ENCODE measurements around the gene CORO2A. TPM values are rescaled to one million over a fixed set of nuclear protein-coding genes. Genes with fewer than 3 reads are reported as not detected.
"Not testable (repeated sequence)": the region's sequence is repeated elsewhere in the genome, so short reads cannot be mapped to it uniquely, and the experiment has no call there.

The CORO2A gene
- total and polyA plus RNA-seq, 11 donors = 0.09 to 2.2 (median 0.22) TPM

DNA sequence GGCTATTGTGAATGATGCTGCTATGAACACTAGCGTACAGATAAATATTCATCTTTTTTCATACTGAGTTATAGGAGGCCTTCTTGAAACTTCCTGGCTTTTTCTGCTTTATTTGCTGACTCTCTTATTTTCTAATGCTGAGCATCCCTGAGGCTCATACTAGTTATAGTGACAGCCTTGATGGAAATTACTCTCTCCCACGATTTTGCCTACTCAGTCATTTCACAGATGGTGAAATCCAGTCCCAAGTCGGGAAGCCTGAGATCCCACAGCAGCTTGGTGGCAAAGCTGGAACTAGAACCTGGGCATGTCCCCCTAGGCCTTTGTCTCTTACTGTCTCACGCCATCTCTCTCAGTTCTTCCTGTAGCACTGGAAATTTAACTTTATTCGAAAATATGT is 113.5 kb downstream of the CORO2A start:
- peaks cover 0 to 45% (median 6%) of the 10 kb centered on the region in 12 donors for H3K4me1 ChIP-seq
- H3K9me3 ChIP-seq = no peaks in the 10 kb centered on the region
- WGBS, 4 donors = 81 to 88% (median 86%) methylated on average over 5 of the region's 5 CpGs
- DNase-seq (no peak), ATAC-seq (no peak)
- H3K27me3 ChIP-seq = no peaks in the 10 kb centered on the region
- H3K4me3 ChIP-seq = no peak overlapping the region
- H3K36me3 ChIP-seq = peaks cover 0 to 73% (median 58%) of the 10 kb centered on the region in 9 donors
- TF ChIP-seq POLR2A (IDR thresholded peaks at IDR 0.05) (no peak), CTCF (IDR thresholded peaks at IDR 0.05) (no peak)
- intact Hi-C loops (cut with DNase I) = loop anchor here in 5 of 10 donors (5.0 to 10.0 kb wide), 4 partner anchors 126 to 183 kb away; partner anchors contain the start of gene TBC1D2 (in 1 of the 5)
- no peak overlapping the region for H3K27ac ChIP-seq

- H3K4me3 ChIP-seq, H3K9me3 ChIP-seq, DNase-seq, H3K27me3 ChIP-seq, ATAC-seq, H3K27ac ChIP-seq: not testable (repeated sequence)
- intact Hi-C loops (cut with DNase I) = loop anchor here in 5 of 10 donors (5.0 to 10.0 kb wide), 4 partner anchors 128 to 186 kb away; partner anchors contain the start of gene TBC1D2 (in 1 of the 5)
- 88 to 95% (median 92%) methylated on average over 8 of the region's 8 CpGs for WGBS, 4 donors
- H3K4me1 ChIP-seq = peaks cover 0 to 25% (median 6%) of the 10 kb centered on the region in 12 donors
- H3K36me3 ChIP-seq = peaks cover 0 to 50% (median 39%) of the 10 kb centered on the region in 9 donors
These were observed 115.9 kb downstream of the CORO2A start for GRCh38 chr9:98076514-98076890.

DNA sequence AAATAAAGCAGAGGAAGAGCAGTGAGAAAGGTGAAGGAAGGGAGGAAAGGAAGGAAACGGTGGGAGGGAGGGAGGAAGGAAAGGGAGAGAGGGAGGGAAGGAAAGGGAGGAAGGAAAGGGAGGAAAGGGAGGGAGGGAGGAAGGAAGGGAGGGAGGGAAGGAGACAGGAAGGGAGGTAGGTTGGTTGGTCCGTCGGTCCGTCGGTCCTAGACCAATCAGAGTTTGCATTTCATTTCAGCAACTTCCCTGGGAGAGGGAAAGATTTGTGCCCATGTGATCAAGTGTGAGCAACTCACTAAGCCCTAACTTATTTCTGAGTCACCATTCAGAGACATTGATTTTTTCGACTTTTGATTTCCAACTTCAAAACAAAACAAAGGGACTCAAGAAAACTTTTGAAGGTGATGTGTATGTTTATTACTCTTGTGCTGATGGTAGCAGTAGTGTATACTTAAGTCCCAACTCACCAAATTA is 117.1 kb downstream of the CORO2A start:
- intact Hi-C loops (cut with DNase I) = loop anchor here in 7 of 10 donors (2.0 to 10.0 kb wide), 6 partner anchors 129 to 189 kb away; partner anchors contain the start of gene TBC1D2 (in 1 of the 7)
- 47 to 58% (median 51%) methylated on average over 6 of the region's 6 CpGs for WGBS, 4 donors
- TF ChIP-seq CTCF (IDR thresholded peaks at IDR 0.05) = no peak
- no peak for TF ChIP-seq POLR2A (IDR thresholded peaks at IDR 0.05)
- Histone ChIP-seq H3K4me1 (peaks cover 0 to 21% (median 6%) of the 10 kb centered on the region in 12 donors), H3K9me3 (no peaks in the 10 kb centered on the region), H3K36me3 (peaks cover 0 to 39% (median 27%) of the 10 kb centered on the region in 9 donors), H3K27ac (peak overlapping the region in 2 of 12 donors; percentile 23 to 37), H3K27me3 (no peaks in the 10 kb centered on the region), H3K4me3 (no peak overlapping the region)
- DNase-seq = no peak
- ATAC-seq = peak in 3 of 4 donors; percentile 55 to 69 (median 56)

- Histone ChIP-seq H3K36me3 (peaks cover 0 to 32% (median 21%) of the 10 kb centered on the region in 9 donors), H3K27ac (peak overlapping the region in 2 of 12 donors; percentile 23 to 37), H3K4me1 (peaks cover 0 to 21% (median 6%) of the 10 kb centered on the region in 12 donors), H3K9me3 (no peaks in the 10 kb centered on the region), H3K4me3 (no peak overlapping the region), H3K27me3 (no peaks in the 10 kb centered on the region)
- ATAC-seq = peak in 3 of 4 donors; percentile 33 to 62 (median 56)
- TF ChIP-seq CTCF (IDR thresholded peaks at IDR 0.05) (peak; percentile 81 to 98 (median 94)), POLR2A (IDR thresholded peaks at IDR 0.05) (no peak)
- DNase-seq = peak; percentile 41 to 70 (median 47)
- intact Hi-C loops (cut with DNase I) = loop anchor here in 8 of 10 donors (2.0 to 10.0 kb wide), 5 partner anchors 130 to 190 kb away; no protein-coding TSS in a partner anchor
- 34 to 45% (median 40%) methylated on average over 13 of the region's 13 CpGs for WGBS, 4 donors
These were observed 118.1 kb downstream of the CORO2A start for GRCh38 chr9:98074115-98074990.

All from heart left ventricle (tissue), 16 donors.